ENCODE data around the gene RNASE7.
A peak's percentile ranks its signal among the peaks of the same experiment; 100 is the strongest.

The RNASE7 gene

GRCh38 chr14:21069388-21070082 is 27.4 kb downstream of the RNASE7 start:
- H3K9me2 ChIP-seq (replicated peaks; ENCODE audit: insufficient read depth, low read length), result no peaks in the 10 kb centered on the region
- no peak overlapping the region for H2AFZ ChIP-seq (ENCODE audit: low read depth, low read length, severe bottlenecking)
- no peak overlapping the region for H3K4me2 ChIP-seq (ENCODE audit: low read depth, low read length, poor library complexity, severe bottlenecking)
- no peaks in the 10 kb centered on the region for H3K9me3 ChIP-seq (ENCODE audit: insufficient read depth, low read length)
- no peaks in the 10 kb centered on the region for H3F3A ChIP-seq (ENCODE audit: insufficient read depth)
- H3K4me3 ChIP-seq (ENCODE audit: insufficient read depth, low read length, poor library complexity, severe bottlenecking), result no peak overlapping the region
- H3K79me2 ChIP-seq (ENCODE audit: insufficient read depth, low read length), result no peaks in the 10 kb centered on the region
- TF ChIP-seq CTCF (IDR thresholded peaks at IDR 0.05; ENCODE audit: insufficient read depth, low read length, poor library complexity, severe bottlenecking) (no peak), EZH2phosphoT487 (conservative IDR thresholded peaks at IDR 0.05; ENCODE audit: low read length) (no peak)
- no peak overlapping the region for H3K27ac ChIP-seq (ENCODE audit: low read depth, low read length)
- H3K36me3 ChIP-seq (ENCODE audit: low read length), result no peaks in the 10 kb centered on the region
- no peaks in the 10 kb centered on the region for H4K20me1 ChIP-seq (ENCODE audit: low read depth, low read length)
- no peak overlapping the region for H3K9ac ChIP-seq (ENCODE audit: low read length)
- H3K27me3 ChIP-seq (ENCODE audit: low read length), result no peaks in the 10 kb centered on the region

- Histone ChIP-seq H3K27me3 (ENCODE audit: low read length) (no peaks in the 10 kb centered on the region), H3K27ac (ENCODE audit: low read depth, low read length) (no peak within 1 kb of the TSS), H3K79me2 (ENCODE audit: insufficient read depth, low read length) (no peaks in the 10 kb centered on the region), H3K9ac (ENCODE audit: low read length) (peak within 1 kb of the TSS; percentile 33; the same call in 1 of the 2 replicates), H3K4me2 (ENCODE audit: low read depth, low read length, poor library complexity, severe bottlenecking) (peak within 1 kb of the TSS; percentile 61), H4K20me1 (ENCODE audit: low read depth, low read length) (no peaks in the 10 kb centered on the region), H2AFZ (ENCODE audit: low read depth, low read length, severe bottlenecking) (no peak within 1 kb of the TSS), H3K9me2 (replicated peaks; ENCODE audit: insufficient read depth, low read length) (no peaks in the 10 kb centered on the region), H3F3A (ENCODE audit: insufficient read depth) (no peaks in the 10 kb centered on the region), H3K4me3 (ENCODE audit: insufficient read depth, low read length, poor library complexity, severe bottlenecking) (peak within 1 kb of the TSS; percentile 39), H3K9me3 (ENCODE audit: insufficient read depth, low read length) (no peaks in the 10 kb centered on the region), H3K36me3 (ENCODE audit: low read length) (no peaks in the 10 kb centered on the region)
- TF ChIP-seq EZH2phosphoT487 (conservative IDR thresholded peaks at IDR 0.05; ENCODE audit: low read length), result no peak
- no peak for TF ChIP-seq CTCF (IDR thresholded peaks at IDR 0.05; ENCODE audit: insufficient read depth, low read length, poor library complexity, severe bottlenecking)
Observed at GRCh38 chr14:21070083-21070609, 28.0 kb downstream of the RNASE7 start, which contains the start of gene ARHGEF40. Gene ARHGEF40, plus strand, starts transcription at chr14:21070304. Its CDS starts 93 bp downstream, at chr14:21070397.

GRCh38 chr14:21070610-21071224 is 28.6 kb downstream of the RNASE7 start:
- Histone ChIP-seq H3K9me3 (ENCODE audit: insufficient read depth, low read length) (no peaks in the 10 kb centered on the region), H4K20me1 (ENCODE audit: low read depth, low read length) (no peaks in the 10 kb centered on the region), H3K36me3 (ENCODE audit: low read length) (no peaks in the 10 kb centered on the region), H3K79me2 (ENCODE audit: insufficient read depth, low read length) (no peaks in the 10 kb centered on the region), H3K27ac (ENCODE audit: low read depth, low read length) (no peak overlapping the region), H3K4me3 (ENCODE audit: insufficient read depth, low read length, poor library complexity, severe bottlenecking) (peak overlapping the region; percentile 39), H3K9me2 (replicated peaks; ENCODE audit: insufficient read depth, low read length) (no peaks in the 10 kb centered on the region), H3K9ac (ENCODE audit: low read length) (peak overlapping the region; percentile 33; the same call in 1 of the 2 replicates), H2AFZ (ENCODE audit: low read depth, low read length, severe bottlenecking) (no peak overlapping the region), H3K27me3 (ENCODE audit: low read length) (no peaks in the 10 kb centered on the region), H3K4me2 (ENCODE audit: low read depth, low read length, poor library complexity, severe bottlenecking) (peak overlapping the region; percentile 61), H3F3A (ENCODE audit: insufficient read depth) (no peaks in the 10 kb centered on the region)
- TF ChIP-seq EZH2phosphoT487 (conservative IDR thresholded peaks at IDR 0.05; ENCODE audit: low read length) (0 out of 2 replicates have a peak, but pooled peaks have one; percentile 60), CTCF (IDR thresholded peaks at IDR 0.05; ENCODE audit: insufficient read depth, low read length, poor library complexity, severe bottlenecking) (no peak)
